Frontal cortex (tissue), 4 donors: ENCODE results near the gene LSS. TPM values are rescaled to one million over a fixed set of nuclear protein-coding genes. Genes with fewer than 3 reads are reported as not detected.

Experiments
- DNase-seq, 2 donors: peaks; one replicate each; pipeline ENCODE4 v3.0.0; 2012; ENCODE audit warnings: low spot score in 2 of 2
- FAIRE-seq: peaks from 2 replicates; lab custom pipeline; 2012; peaks lifted over from hg19 to GRCh38; lab: Jason Lieb, UNC
- total RNA-seq: library from RNA; depleted of rRNA; stranded (reverse); fragments of >200 nt; gene quantifications from one replicate; pipeline ENCODE4 v1.2.3, GENCODE V29; 2014
- donor health status: control.
- donor health status: control.
- donor health status: control.

LSS gene
- 39.5 TPM for total RNA-seq

GRCh38 chr21:46228345-46229051, at the start of gene LSS:
Gene LSS, minus strand, starts transcription at chr21:46228774. Its CDS starts 29 bp downstream, at chr21:46228745.
- FAIRE-seq (no peak), DNase-seq (peak; percentile 96 to 97)

GRCh38 chr21:46274797-46275390, 46.3 kb upstream of the LSS start:
- no peak for DNase-seq
- no peak for FAIRE-seq

DNA sequence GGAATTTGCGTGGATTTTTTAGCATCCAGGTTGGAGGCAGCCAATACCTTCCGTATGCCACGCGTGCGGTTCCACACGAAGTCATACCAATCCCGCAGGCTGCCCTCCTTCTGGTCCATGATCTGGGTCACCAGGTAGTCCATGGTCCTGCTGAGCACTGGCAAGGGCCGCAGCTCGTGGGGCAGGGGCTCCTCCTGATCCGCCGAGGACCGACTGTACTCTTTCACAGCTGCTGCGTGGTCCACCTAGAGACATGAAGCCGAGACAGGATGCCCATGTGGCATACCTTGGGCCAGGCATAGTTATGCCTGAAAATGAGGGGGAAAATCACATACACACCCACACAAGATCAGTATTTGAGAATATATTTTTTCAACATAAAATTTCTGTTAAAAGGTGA, 44.8 kb upstream of the LSS start:
- DNase-seq (no peak), FAIRE-seq (no peak)

DNA sequence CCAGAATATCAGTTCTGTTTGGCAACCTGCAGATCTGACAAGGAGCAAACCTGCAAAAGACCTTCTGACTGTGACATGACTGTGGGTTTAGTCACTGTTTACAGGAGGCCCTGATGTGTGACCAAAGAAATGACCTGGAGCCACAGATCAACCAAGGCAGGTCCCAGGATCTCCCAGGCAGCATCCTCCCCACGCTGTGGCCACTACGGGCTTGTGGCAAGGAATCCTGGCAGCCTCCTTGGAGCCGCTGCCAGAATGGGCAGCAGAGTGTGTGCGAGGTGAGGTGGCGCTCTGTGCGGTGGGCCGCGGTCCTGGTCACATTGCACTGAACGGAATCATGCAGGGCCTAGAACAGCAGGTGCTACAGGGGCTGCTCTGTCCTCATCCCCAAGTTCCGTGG, 40.9 kb upstream of the LSS start:
- no peak for DNase-seq
- no peak for FAIRE-seq

GRCh38 chr21:46268371-46268770, 39.8 kb upstream of the LSS start:
- no peak for FAIRE-seq
- no peak for DNase-seq

- no peak for FAIRE-seq
- no peak for DNase-seq
Observed at GRCh38 chr21:46266946-46267345, 38.4 kb upstream of the LSS start.

DNA sequence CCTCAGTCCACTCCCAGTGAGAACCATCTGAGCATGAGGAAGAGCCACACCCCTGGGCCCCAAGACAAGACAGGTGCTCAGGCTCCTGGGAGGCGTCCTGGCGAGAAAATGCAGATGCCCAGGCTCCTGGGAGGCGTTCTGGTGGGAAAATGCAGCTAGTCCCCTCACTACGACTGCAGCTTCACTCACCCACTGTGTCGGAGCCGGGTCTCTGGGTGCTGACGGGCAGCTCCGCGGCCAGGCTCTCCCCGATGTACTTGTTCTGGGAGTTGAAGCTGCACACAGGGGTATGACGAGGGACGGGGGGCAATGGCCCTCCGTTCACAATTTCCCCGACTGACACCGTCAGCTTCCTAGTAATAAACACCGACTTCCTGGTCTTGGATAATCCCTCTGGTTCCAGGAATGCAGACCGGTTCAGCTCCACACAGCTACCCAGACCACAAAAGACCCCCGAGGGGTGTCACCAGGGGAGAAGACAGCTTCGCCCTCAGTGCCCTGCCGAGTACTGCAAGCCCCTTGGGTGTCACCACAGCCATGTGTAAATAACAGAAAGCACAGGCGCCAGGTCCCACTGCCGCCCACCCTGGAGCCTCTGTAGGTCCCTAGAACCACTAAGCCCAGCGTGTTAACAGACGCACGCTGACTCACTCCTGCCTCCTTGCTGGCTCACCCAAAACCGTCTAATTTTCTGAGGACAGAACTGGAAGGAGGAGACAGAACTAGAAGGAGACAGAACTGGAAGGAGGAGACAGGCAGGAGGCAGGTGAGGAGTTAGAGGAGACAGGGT, 37.4 kb upstream of the LSS start:
- FAIRE-seq = no peak
- DNase-seq = no peak

DNA sequence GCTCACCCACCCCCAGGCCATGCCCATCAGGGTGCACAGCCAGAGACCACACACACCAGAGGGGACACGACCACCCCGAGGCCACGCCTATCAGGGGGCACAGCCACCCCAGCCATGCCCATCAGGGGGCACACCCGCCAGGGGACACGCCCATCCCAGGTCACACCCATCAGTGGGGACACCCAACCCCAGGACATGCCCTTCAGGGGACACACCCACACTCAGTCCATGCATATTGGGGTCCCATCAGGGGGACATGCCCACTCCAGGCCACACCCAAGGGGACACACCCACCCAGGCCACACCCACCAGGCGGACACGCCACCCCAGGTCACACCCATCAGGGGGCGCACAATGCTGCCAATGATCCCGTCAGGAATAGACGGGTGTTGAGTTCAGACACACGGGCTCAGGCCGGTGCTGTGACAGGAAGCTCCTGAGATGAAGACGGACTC, 36.1 kb upstream of the LSS start:
- no peak for FAIRE-seq
- DNase-seq = no peak

DNA sequence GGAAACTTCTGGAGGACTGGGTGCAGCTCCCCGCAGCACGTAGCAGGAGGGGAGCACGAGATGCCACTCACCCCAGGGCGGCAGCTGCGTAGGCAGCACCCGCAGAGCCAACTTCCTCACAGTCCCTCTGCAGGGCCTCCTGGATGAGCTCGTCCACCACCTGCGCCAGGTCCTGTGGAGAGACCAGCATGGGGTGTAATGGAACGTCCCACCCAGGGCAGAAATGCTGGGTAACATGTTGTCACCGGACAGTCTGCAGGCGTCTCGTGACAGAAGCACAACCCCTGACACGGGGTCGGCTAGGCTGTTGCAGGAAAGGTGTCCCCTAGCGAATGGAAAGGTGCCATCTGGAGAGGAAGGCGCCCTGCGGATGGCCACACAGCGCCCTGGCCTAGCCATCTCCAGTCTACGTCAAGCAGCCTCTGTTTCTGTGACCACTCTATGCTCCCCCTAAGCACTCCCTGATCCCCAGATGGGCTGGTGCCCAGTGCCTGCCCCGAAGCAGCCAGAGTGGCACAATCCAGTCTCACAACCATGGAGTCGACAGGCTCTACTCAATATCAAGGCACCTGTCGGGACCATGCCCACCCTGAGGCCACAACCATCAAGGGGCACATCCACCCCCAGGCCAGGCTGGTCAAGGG, 35.6 kb upstream of the LSS start:
- FAIRE-seq (no peak), DNase-seq (no peak)

DNA sequence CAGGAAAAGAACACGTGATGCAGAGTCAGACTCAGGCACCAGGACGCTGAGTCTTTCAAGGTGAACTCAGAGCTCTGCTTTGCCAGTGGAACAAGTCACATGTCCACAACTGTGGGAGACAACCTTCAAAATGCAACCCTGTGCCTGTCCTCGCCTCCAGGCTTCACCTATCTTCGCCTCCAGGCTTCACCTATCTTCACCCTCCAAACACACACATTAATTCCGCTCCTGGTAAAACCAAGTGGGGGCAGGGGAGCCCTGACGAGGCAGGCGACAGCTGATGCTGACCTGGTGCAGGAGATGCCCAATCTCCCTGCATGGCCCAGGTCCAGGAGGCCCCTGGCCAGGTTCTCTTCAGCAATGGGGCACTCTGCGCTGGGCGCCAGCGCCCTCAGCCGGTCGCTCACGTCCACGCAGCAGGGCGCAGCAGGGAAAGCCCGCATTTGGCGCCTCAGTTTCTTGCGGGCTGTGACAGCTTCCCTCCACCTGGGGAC, 28.0 kb upstream of the LSS start:
- DNase-seq (no peak), FAIRE-seq (no peak)

GRCh38 chr21:46255758-46256337, 27.3 kb upstream of the LSS start:
- DNase-seq (no peak), FAIRE-seq (no peak)

GRCh38 chr21:46255166-46255565, 26.6 kb upstream of the LSS start:
- FAIRE-seq (no peak), DNase-seq (no peak)

DNA sequence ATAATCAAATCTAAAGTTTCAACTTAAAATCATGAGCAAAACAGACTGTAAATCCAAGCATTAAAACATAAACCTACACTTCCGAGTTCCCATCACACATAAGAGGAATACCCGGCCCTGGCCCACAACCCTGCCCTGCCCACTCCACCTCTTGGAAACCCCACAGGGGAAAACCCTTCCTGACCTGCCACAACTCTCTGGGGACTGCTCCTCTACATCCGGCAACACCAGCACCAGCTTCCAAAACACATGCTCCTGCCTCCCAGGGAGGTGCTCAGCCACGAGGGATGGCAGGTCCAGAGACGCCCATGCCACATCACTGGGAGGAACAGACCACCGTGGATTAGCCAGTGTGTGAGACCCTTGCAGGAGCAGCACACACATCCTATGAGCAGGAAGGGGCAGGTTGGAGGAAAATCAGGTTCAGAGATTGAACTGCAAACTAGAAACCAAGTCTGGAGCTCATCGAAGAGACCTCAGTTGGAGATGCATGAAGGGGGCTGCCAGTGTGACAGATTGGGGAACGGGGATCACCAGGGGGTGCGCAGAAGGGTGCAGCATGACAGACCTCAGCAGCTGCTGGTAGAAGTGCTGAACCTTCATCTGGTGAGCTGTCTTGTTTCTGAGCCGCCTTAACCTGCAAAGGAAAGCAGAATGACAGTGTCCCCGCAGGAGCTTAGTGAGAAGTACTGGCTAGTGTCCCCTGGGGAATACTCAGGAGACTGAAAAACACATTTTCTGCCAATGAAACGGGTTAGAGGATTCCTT, 25.8 kb upstream of the LSS start:
- DNase-seq (no peak), FAIRE-seq (no peak)

DNA sequence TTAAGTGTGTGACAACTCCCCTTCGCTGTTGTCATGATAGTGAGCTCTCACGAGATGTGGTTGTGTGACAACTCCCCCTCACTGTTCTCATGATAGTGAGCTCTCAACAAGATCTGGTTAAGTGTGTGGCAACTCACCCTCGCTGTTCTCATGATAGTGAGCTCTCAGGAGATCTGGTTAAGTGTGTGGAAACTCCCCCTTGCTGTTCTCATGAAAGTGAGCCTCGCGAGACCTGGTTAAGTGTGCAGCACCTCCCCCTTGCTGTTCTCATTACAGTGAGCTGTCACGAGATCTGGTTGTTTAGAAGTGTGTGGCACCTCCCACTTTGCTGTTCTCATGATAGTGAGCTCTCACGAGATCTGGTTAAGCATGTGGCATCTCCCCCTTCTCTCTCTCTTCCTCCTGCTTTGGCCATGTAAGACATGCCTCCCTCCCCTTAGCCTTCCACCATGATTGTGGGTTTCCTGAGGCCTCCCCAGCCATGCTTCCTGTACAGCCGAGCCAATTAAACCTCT, 25.1 kb upstream of the LSS start:
- DNase-seq (no peak), FAIRE-seq (no peak)

DNA sequence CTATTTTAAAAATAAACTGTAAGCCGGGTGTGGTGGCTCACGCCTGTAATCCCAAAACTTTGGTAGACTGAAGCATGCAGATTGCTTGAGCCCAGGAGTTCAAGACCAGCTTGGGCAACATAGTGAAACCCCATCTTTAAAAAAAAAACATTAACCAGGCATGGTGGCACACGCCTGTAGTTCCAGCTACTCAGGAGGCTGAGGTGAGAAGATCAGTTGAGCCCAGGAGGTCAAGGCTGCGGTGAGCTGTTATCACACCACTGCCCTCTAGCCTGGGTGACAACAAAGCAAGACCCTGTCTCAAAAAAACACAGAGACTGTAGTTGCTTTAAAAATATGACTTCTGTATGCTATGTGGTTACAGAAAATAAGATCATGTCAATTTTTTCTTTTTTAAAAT, 24.3 kb upstream of the LSS start:
- DNase-seq (no peak), FAIRE-seq (no peak)

GRCh38 chr21:46250146-46250725, 21.7 kb upstream of the LSS start:
- DNase-seq (no peak), FAIRE-seq (no peak)

- DNase-seq (no peak), FAIRE-seq (no peak)
Observed at GRCh38 chr21:46248827-46249226, 20.3 kb upstream of the LSS start.

DNA sequence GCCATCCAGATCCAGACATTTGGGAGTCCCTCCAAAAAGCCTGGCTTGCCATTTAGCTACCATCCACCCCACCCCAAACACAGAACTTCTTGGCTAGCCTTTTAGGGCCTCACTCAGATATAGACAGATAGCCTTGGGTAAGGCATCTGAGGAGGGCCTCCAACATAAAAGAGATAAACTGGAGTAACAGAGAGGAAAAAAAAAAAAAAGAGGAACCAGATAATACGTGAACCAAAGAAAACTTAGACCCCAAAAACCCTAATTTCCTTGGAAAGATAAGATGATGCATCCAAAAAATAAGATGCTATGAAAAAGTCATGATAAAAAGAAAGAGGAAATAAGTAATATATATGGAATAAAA, 19.8 kb upstream of the LSS start:
- no peak for FAIRE-seq

More for the DNA sequence above, 19.8 kb upstream of the LSS start:
- no peak for DNase-seq
